IPS-15b (cell line): Measurements from ENCODE around the gene PKIB.
"Not testable (repeated sequence)": the region's sequence is repeated elsewhere in the genome, so short reads cannot be mapped to it uniquely, and the experiment has no call there.

ENCODE experiments used
- H3K27me3 ChIP-seq: one replicate; pipeline ENCODE4 v1.6.1; 2013; ENCODE audit warnings: low read length; ENCODE audit not compliant: control insufficient read depth, insufficient read depth
- H3K36me3 ChIP-seq: one replicate; pipeline ENCODE4 v1.6.1; 2013; ENCODE audit warnings: low read length; ENCODE audit not compliant: control insufficient read depth, insufficient read depth
- H3K4me1 ChIP-seq: one replicate; pipeline ENCODE4 v1.6.1; 2013; ENCODE audit warnings: mild to moderate bottlenecking, low read length; ENCODE audit not compliant: control insufficient read depth, insufficient read depth
- H3K4me3 ChIP-seq: one replicate; pipeline ENCODE4 v1.5.1; 2013; ENCODE audit warnings: low read depth, low read length
- H3K9ac ChIP-seq: one replicate; pipeline ENCODE4 v1.6.1; 2013; ENCODE audit warnings: low read depth, mild to moderate bottlenecking, low read length
- H3K9me3 ChIP-seq: one replicate; pipeline ENCODE4 v1.6.1; 2013; ENCODE audit warnings: mild to moderate bottlenecking, low read length; ENCODE audit not compliant: control insufficient read depth, insufficient read depth

The PKIB gene

DNA sequence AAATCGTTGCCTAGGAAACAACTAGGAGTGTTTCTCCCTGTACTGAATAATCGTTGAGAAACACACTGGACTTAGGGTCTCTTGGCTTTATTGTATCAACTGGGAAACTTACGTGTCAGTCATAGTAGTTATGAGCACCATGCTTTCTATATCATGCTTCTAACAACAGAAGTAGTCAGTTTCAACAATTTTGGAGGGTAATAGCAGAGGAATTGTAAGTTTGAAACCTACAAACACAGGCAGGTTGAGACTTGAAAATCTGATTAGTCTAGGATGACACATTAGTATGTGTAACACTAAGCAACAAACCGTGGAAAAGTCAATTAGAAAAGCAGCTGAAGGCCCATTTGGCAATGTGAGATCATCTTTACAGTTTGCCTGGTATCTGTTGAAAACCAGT lies 125.4 kb downstream of the PKIB start:
- no peaks in the 10 kb centered on the region for H3K9me3 ChIP-seq
- no peaks in the 10 kb centered on the region for H3K36me3 ChIP-seq
- no peak overlapping the region for H3K9ac ChIP-seq
- H3K4me3 ChIP-seq: no peak overlapping the region
- H3K4me1 ChIP-seq: peaks cover 12% of the 10 kb centered on the region
- no peaks in the 10 kb centered on the region for H3K27me3 ChIP-seq

DNA sequence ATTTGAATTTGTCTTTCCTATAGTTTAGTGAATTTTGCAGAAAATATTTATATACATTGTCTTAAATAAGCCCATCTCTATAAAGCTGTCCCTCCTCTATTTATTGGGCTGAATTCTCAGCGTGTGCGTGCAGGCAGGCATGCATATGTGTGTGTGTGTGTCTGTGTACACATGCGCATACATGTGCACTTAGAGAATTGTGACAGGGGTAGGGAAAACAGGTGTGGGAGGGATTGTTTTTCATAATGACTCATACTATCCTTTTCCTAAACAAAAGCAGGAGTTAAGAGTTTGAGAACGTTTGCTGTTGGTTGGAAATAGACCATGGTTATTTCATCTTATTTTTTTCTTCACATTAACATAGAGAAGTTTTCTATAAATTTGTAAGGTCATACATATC lies 126.0 kb downstream of the PKIB start:
- H3K4me3 ChIP-seq: no peak overlapping the region
- no peaks in the 10 kb centered on the region for H3K36me3 ChIP-seq
- H3K27me3 ChIP-seq: no peaks in the 10 kb centered on the region
- H3K4me1 ChIP-seq: peaks cover 12% of the 10 kb centered on the region
- H3K9ac ChIP-seq: no peak overlapping the region
- no peaks in the 10 kb centered on the region for H3K9me3 ChIP-seq

DNA sequence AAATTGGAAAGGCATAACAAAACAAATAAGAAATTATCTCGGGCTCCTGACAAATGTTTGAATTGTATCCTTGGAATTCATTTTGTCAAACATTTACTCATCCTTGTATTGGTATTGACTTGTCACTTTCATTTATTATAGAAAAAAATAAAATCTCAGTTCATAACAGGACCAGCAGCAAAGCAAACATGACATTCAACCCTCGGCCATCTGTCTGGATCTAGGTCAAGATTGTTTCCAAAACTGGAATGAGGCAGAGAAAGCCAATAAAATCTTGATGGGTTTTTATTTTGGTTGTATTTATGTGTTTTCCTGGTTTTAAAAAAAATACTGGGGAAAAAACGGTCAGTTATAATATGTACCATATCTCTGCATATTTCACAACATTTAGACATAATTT lies 126.4 kb downstream of the PKIB start:
- no peak overlapping the region for H3K9ac ChIP-seq
- no peaks in the 10 kb centered on the region for H3K27me3 ChIP-seq
- peaks cover 12% of the 10 kb centered on the region for H3K4me1 ChIP-seq
- H3K4me3 ChIP-seq: no peak overlapping the region
- no peaks in the 10 kb centered on the region for H3K9me3 ChIP-seq
- H3K36me3 ChIP-seq: no peaks in the 10 kb centered on the region

DNA sequence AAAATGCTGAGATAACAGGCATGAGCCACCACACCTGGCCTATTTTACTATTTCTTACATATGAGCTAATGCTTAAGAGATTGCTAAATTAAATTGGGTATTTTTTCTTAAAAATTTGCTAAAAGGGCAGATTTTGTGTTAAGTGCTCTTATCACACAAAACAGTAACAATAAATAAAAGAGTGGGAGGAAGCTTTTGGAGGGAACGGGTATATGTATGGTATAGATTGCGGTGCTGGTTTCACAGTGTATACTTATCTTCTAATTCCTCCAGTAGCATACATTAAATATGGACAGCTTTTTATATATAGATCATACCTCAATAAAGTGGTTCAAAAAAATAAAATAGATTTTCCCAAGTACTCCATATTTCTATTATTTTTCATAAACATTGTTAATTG lies 129.9 kb downstream of the PKIB start:
- Histone ChIP-seq H3K27me3 (no peaks in the 10 kb centered on the region), H3K9me3 (no peaks in the 10 kb centered on the region), H3K36me3 (no peaks in the 10 kb centered on the region), H3K4me1 (peaks cover 5% of the 10 kb centered on the region), H3K9ac (no peak overlapping the region), H3K4me3 (no peak overlapping the region)

DNA sequence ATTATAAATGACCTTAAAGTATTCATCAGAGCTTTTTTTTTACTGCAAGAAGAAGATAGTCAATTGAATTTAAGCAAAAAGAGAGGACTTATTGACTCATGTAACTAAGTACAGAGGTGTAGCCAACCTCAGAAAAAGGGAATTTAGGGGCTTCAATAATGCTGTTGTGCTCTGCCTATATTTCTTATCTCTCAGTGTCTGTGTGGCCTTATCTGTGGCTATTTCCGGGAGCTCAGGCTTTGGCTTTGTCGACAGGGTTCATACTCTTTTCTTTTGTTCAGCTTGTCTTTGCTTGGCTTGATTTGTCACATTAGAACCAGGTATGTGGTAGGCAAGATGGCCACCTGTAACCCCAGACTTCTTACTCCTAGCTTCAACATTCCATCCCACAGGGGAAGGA lies 130.7 kb downstream of the PKIB start:
- Histone ChIP-seq H3K4me1 (no peaks in the 10 kb centered on the region), H3K36me3 (no peaks in the 10 kb centered on the region), H3K4me3 (no peak overlapping the region), H3K9me3 (no peaks in the 10 kb centered on the region), H3K27me3 (no peaks in the 10 kb centered on the region), H3K9ac (no peak overlapping the region)

DNA sequence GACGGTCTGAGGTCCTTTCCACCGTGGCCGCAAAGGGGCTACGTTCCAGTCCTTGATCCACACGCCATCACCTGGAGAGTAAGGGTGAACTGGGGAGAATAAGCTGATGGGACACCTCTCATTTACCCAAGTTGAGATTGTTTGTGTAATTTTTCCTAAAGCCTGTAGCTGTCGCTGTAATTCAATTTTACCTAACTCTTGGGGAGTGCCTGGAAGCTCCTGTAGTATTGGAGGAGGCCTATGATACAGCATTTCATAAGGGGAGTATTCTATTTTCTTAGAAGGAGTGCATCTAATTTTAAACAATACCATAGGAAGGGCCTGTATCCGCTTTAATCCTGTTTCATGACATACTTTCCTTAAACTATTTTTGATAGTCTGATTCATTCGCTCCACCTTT lies 134.0 kb downstream of the PKIB start:
- H3K9me3 ChIP-seq, H3K4me1 ChIP-seq, H3K27me3 ChIP-seq, H3K9ac ChIP-seq, H3K4me3 ChIP-seq, H3K36me3 ChIP-seq: not testable (repeated sequence)

DNA sequence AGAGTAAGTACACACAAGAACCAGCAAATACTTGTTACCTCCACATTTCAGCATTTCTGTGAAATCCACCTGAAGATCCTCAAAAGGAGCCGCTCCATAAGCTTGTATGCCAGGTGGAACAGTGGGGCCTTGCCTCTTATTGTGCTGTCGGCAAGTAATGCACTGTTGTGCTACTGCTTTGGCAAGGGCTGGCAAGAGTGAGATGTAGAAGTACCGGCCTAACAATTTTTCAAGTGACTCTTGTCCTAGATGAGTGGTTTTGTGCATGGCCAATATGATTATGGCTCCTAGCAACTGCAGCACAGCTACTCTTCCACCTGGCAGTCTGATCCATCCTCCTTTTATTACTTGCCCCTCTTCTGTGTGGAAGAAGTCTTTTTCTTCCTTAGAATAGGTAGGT lies 134.7 kb downstream of the PKIB start:
- H3K27me3 ChIP-seq, H3K9ac ChIP-seq, H3K4me1 ChIP-seq, H3K36me3 ChIP-seq, H3K9me3 ChIP-seq, H3K4me3 ChIP-seq: not testable (repeated sequence)

DNA sequence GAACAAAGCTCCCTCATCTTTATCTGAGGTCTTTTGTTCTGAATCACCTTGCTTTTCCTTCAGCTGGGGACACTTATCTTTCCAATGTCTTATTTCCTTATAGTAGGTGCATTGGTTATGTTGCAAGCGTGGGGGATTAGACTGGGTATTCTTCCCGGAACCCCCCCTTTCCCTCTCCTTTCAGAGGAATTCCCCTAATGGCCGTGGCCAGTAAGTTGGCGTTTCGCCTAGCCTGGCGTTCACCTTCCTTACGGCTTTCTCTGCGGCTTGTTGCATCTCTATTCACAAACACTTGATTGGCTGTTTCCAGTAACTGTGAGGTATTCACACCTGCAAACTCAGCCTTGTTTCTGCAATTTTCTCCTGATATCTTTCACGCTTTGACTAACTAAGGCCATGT lies 136.5 kb downstream of the PKIB start:
- peaks cover 9% of the 10 kb centered on the region for H3K27me3 ChIP-seq
- no peaks in the 10 kb centered on the region for H3K36me3 ChIP-seq
- no peak overlapping the region for H3K4me3 ChIP-seq
- H3K9me3 ChIP-seq: no peaks in the 10 kb centered on the region
- H3K4me1 ChIP-seq: no peaks in the 10 kb centered on the region
- H3K9ac ChIP-seq: no peak overlapping the region

DNA sequence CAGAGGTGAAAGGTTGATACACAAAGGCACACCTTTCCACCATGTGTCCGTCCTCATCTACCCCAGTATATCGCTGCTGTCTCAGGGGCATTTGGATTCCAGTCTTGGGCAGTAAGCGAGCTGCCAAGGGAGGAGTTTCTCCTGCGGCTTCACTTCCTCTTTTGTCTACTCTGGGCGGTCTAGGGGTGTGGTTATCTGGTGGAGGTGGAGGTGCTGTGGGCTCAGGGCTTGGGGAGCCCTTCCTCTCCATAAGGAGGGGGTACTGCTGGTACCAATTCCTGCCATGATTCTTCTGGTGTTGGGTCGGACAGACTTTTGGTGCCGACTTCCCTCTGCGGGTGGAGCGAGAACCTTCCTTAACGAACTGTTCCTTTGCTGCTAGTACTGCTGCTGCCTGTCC lies 137.4 kb downstream of the PKIB start:
- Histone ChIP-seq H3K9me3 (no peaks in the 10 kb centered on the region), H3K27me3 (peaks cover 18% of the 10 kb centered on the region), H3K36me3 (no peaks in the 10 kb centered on the region), H3K9ac (no peak overlapping the region), H3K4me1 (no peaks in the 10 kb centered on the region), H3K4me3 (no peak overlapping the region)

DNA sequence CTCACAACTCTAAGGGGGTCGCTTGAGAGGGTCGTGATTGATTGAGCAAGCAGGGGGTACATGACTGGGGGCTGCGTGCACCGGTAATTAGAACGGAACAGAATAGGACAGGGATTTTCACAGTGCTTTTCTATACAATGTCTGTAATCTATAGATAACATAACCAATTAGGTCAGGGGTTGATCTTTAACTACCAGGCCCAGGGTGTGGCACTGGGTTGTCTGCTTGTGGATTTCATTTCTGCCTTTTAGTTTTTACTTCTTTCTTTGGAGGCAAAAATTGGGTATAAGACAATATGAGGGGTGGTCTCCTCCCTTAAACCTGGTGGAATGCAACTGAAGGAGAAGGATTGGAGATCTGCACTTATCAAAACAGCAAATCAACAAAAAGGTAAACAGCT lies 138.7 kb downstream of the PKIB start:
- H3K4me1 ChIP-seq, H3K9me3 ChIP-seq: not testable (repeated sequence)

DNA sequence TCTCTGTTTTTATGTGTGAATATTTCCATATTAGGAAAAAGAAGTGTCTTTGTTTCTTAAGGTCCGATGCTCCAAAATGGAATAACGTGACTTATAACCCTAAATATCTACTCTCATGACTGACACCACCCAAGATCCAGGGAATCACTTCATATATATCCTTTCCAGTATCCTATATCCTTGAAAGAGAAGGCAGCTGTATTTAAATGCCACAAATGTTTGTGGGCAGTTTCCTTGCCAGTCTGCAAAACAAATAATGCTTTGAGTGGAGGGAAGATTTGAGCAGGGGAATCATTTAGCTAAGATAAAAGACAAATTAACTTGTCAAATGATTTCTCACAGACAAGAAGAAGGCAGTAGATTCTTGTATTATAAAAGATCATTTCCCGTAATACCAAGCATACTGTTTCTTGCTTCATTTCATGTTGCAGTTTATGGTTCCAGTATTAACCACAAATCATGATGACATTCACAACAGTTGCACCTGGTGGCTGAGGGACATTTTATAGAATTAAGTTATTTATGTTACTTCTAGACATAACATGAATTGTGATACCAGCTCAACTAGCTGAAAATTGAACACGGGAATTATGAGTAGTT lies 139.3 kb downstream of the PKIB start:
- Histone ChIP-seq H3K36me3 (no peaks in the 10 kb centered on the region), H3K4me1 (peaks cover 1% of the 10 kb centered on the region), H3K9ac (no peak overlapping the region), H3K27me3 (peaks cover 37% of the 10 kb centered on the region), H3K4me3 (no peak overlapping the region), H3K9me3 (no peaks in the 10 kb centered on the region)

More for the DNA sequence above, 138.7 kb downstream of the PKIB start:
- H3K9ac ChIP-seq, H3K36me3 ChIP-seq, H3K4me3 ChIP-seq: not testable (repeated sequence)
- H3K27me3 ChIP-seq: peaks cover 31% of the 10 kb centered on the region

DNA sequence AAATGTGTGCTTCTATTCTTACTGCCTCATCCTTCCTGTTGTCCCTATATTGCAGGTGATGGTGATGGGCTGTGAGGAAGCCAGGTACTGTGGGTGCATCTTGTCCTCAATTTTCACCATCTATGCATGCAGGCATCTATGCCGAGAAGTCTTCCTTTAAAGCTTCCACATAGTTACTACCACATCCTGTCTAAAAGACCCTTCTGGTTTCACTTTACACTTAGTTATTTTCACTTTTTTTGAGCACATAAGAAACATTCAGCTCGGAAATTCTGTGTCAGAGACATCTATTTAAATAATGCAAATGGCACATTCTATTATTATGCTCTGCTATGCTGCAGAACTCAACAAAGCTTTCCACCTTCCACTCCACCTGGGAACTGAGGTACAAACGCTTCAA lies 141.1 kb downstream of the PKIB start:
- Histone ChIP-seq H3K9me3 (no peaks in the 10 kb centered on the region), H3K9ac (no peak overlapping the region), H3K4me3 (no peak overlapping the region), H3K27me3 (peaks cover 48% of the 10 kb centered on the region), H3K4me1 (peaks cover 5% of the 10 kb centered on the region), H3K36me3 (no peaks in the 10 kb centered on the region)

DNA sequence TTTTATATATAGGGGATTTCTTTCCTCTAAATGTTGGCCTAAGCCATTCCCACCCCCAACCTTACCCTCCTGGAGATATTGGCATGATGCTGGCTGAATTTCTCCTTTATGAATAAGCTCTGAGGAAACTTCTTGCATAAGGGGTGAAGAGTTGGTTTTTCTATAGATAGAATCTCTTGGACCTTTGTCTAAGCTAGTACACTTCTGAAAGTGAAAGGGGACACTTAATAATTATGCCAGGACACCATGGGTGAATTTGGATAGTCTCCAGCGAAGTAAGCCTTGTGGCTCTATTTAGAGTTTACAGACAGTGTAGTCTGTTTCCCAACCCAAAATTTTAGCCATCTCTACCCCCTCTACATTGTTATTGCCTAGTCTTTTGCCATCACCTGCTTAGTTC lies 142.3 kb downstream of the PKIB start:
- Histone ChIP-seq H3K9me3 (no peaks in the 10 kb centered on the region), H3K27me3 (peaks cover 59% of the 10 kb centered on the region), H3K9ac (no peak overlapping the region), H3K4me1 (peaks cover 5% of the 10 kb centered on the region), H3K36me3 (no peaks in the 10 kb centered on the region), H3K4me3 (no peak overlapping the region)
